ENCODE data around the gene HBB. TPM values are rescaled to one million over a fixed set of nuclear protein-coding genes. Genes with fewer than 3 reads are reported as not detected.

HBB gene
- total RNA-seq, 1 experiment from 2014 or later: not detected

- no peaks in the 10 kb centered on the region for H3K9me3 Mint-ChIP-seq (ENCODE audit: unreplicated experiment)
- CTCF ChIA-PET: no interaction called here
- intact Hi-C loops (cut with micrococcal nuclease; ENCODE audit: unreplicated experiment): no loop called here
- peaks cover 2% of the 10 kb centered on the region for H3K27me3 Mint-ChIP-seq (ENCODE audit: insufficient read depth, unreplicated experiment)
- POLR2A ChIA-PET: no interaction called here
- H3K27me3 ChIP-seq (replicated peaks; ENCODE audit: control insufficient read depth, insufficient read depth, low read length): no peaks in the 10 kb centered on the region
- H3K27ac Mint-ChIP-seq (ENCODE audit: unreplicated experiment): no peak overlapping the region
- no TSS peak for BruUV-seq (replicated peaks)
- no peaks in the 10 kb centered on the region for H3K4me1 Mint-ChIP-seq (ENCODE audit: low read depth, unreplicated experiment)
- H3K4me3 ChIP-seq (ENCODE audit: low read depth, low read length): no peak overlapping the region
- DNase-seq: no peak
- no peaks in the 10 kb centered on the region for H3K9me3 ChIP-seq
- H3K4me1 ChIP-seq: no peaks in the 10 kb centered on the region
- TF ChIP-seq CTCF (IDR thresholded peaks at IDR 0.05; ENCODE audit: insufficient read depth in 1 of 2, low read depth in 1 of 2, low read length in 1 of 2, severe bottlenecking in 1 of 2, unreplicated experiment in 1 of 2): no peak
- H3K36me3 Mint-ChIP-seq (ENCODE audit: insufficient read depth, unreplicated experiment): no peaks in the 10 kb centered on the region
- no peak overlapping the region for H3K4me3 Mint-ChIP-seq (ENCODE audit: unreplicated experiment)
- H3K36me3 ChIP-seq (ENCODE audit: control insufficient read depth, insufficient read depth, low read length): no peaks in the 10 kb centered on the region
These were observed 48.6 kb downstream of the HBB start for GRCh38 chr11:5178046-5178837.

Other genes starting within 250 kb of the HBB start
- gene OR51L1, start 232.2 kb downstream of the HBB start, total RNA-seq (2022): not detected in 2 replicates
- not detected in 2 replicates for gene OR52J3, start 180.5 kb downstream of the HBB start, total RNA-seq (2022)
- gene OR52E2, start 167.4 kb downstream of the HBB start, total RNA-seq (2022): not detected in 2 replicates
- not detected in 2 replicates for gene OR52E1, start 157.5 kb downstream of the HBB start, total RNA-seq (2022)
- gene OR52A5, start 88.7 kb downstream of the HBB start, total RNA-seq (2022): not detected in 2 replicates
- gene OR52A1, start 72.3 kb downstream of the HBB start, total RNA-seq (2022): not detected in 2 replicates
- not detected in 2 replicates for gene OR51V1, start 26.4 kb downstream of the HBB start, total RNA-seq (2022)
- gene HBD, start 7.4 kb upstream of the HBB start, total RNA-seq (2022): not detected in 2 replicates
- gene HBG1, start 22.8 kb upstream of the HBB start, total RNA-seq (2022): not detected in 2 replicates
- not detected in 2 replicates for gene HBG2, start 27.7 kb upstream of the HBB start, total RNA-seq (2022)
- not detected in 2 replicates for gene HBE1, start 42.9 kb upstream of the HBB start, total RNA-seq (2022)
- not detected in 2 replicates for gene OR51B4, start 74.9 kb upstream of the HBB start, total RNA-seq (2022)
- gene OR51B2, start 97.2 kb upstream of the HBB start, total RNA-seq (2022): not detected in 2 replicates
- not detected in 2 replicates for gene OR51B5, start 116.5 kb upstream of the HBB start, total RNA-seq (2022)
- gene OR51B6, start 124.4 kb upstream of the HBB start, total RNA-seq (2022): not detected in 2 replicates
- not detected in 2 replicates for gene OR51M1, start 156.7 kb upstream of the HBB start, total RNA-seq (2022)
- gene OR51Q1, start 195.0 kb upstream of the HBB start, total RNA-seq (2022): not detected in 2 replicates
- not detected in 2 replicates for gene OR51I1, start 214.4 kb upstream of the HBB start, total RNA-seq (2022)
- gene OR51I2, start 222.3 kb upstream of the HBB start, total RNA-seq (2022): not detected in 2 replicates

Measured in Caco-2 (cell line).